CD14-positive monocyte (primary cell): Measurements from ENCODE around the gene DENND1A. TPM values are rescaled to one million over a fixed set of nuclear protein-coding genes. Genes with fewer than 3 reads are reported as not detected.

Source experiments
- DNase-seq, 3 donors: peaks; one replicate each; pipeline ENCODE4 v3.0.0-alpha.2; 2011 to 2022
- H2AFZ ChIP-seq: 2 replicates; pipeline ENCODE4 v1.6.0; 2012; ENCODE audit warnings: mild to moderate bottlenecking, low read depth, low read length, inconsistent platforms; ENCODE audit not compliant: insufficient read depth, poor library complexity, severe bottlenecking
- H3K27ac ChIP-seq, 2 donors: 1 replicate in 1 of 2; 2 replicates in 1 of 2; pipeline ENCODE4 v1.5.1; 2012 to 2013; ENCODE audit warnings: low read length in 2 of 2, control low read depth in 1 of 2, inconsistent platforms in 1 of 2, low read depth in 1 of 2, mild to moderate bottlenecking in 1 of 2
- H3K27me3 ChIP-seq, 2 donors: one replicate each; pipeline versions ENCODE4 v1.6.0 to v1.6.1; 2011 to 2013; ENCODE audit warnings: low read length in 2 of 2; ENCODE audit not compliant: control insufficient read depth in 2 of 2, insufficient read depth in 2 of 2
- H3K36me3 ChIP-seq, 2 donors: replicated peaks in 1 of 2; 1 replicate in 1 of 2; 2 replicates in 1 of 2; pipeline versions ENCODE4 v1.5.1 to v1.6.1; 2012 to 2013; ENCODE audit warnings: low read length in 2 of 2, control low read depth in 1 of 2, inconsistent platforms in 1 of 2, mild to moderate bottlenecking in 1 of 2; ENCODE audit not compliant: insufficient read depth in 2 of 2, control insufficient read depth in 1 of 2
- H3K4me1 ChIP-seq, 2 donors: 1 replicate in 1 of 2; 2 replicates in 1 of 2; pipeline versions ENCODE4 v1.5.1 to v1.6.1; 2012 to 2013; ENCODE audit warnings: low read length in 2 of 2, control low read depth in 1 of 2, inconsistent platforms in 1 of 2, mild to moderate bottlenecking in 1 of 2, moderate library complexity in 1 of 2; ENCODE audit not compliant: insufficient read depth in 2 of 2, control insufficient read depth in 1 of 2
- H3K4me2 ChIP-seq: replicated peaks from 2 replicates; pipeline ENCODE3; 2012; ENCODE audit warnings: low read length, moderate library complexity, mild to moderate bottlenecking; ENCODE audit not compliant: poor library complexity, severe bottlenecking; ENCODE audit errors: extremely low read depth
- H3K4me3 ChIP-seq, 3 experiments: fragments of 200-600 bp in 1 of 3; sonication (generic) in 1 of 3; replicated peaks in 1 of 3; 1 replicate in 2 of 3; 2 replicates in 1 of 3; pipeline ENCODE4 v1.5.1; 2011 to 2013; ENCODE audit warnings: low read length in 3 of 3, mild to moderate bottlenecking in 3 of 3, control low read depth in 2 of 3, low read depth in 2 of 3, inconsistent platforms in 1 of 3, moderate library complexity in 1 of 3
- H3K79me2 ChIP-seq: 2 replicates; pipeline ENCODE4 v1.6.0; 2012; ENCODE audit warnings: mild to moderate bottlenecking, control low read depth, inconsistent platforms, low read length, moderate library complexity; ENCODE audit not compliant: insufficient read depth
- H3K9ac ChIP-seq: 2 replicates; pipeline ENCODE4 v1.6.0; 2017; ENCODE audit warnings: low read length, mild to moderate bottlenecking; ENCODE audit not compliant: insufficient read depth, poor library complexity, severe bottlenecking
- H3K9me3 ChIP-seq, 2 donors: replicated peaks in 1 of 2; 1 replicate in 1 of 2; 2 replicates in 1 of 2; pipeline versions ENCODE4 v1.5.1 to v1.6.1; 2012 to 2013; ENCODE audit warnings: low read length in 2 of 2, control low read depth in 1 of 2; ENCODE audit not compliant: control insufficient read depth in 1 of 2, insufficient read depth in 1 of 2
- H4K20me1 ChIP-seq: 2 replicates; pipeline ENCODE4 v1.6.0; 2012; ENCODE audit warnings: mild to moderate bottlenecking, low read length, control low read depth, moderate library complexity; ENCODE audit not compliant: insufficient read depth
- H3K27ac Mint-ChIP-seq, 7 donors: one replicate each; pipeline ENCODE4 v1.8.0; 2020; ENCODE audit warnings: mild to moderate bottlenecking in 7 of 7, mixed read lengths in 7 of 7, moderate library complexity in 6 of 7, inconsistent platforms in 2 of 7
- H3K27me3 Mint-ChIP-seq, 3 donors: one replicate each; pipeline ENCODE4 v1.8.0; 2021 to 2022; ENCODE audit warnings: low read depth in 3 of 3, mild to moderate bottlenecking in 3 of 3, mixed read lengths in 3 of 3, moderate library complexity in 3 of 3, inconsistent platforms in 1 of 3
- H3K36me3 Mint-ChIP-seq, 2 donors: one replicate each; pipeline ENCODE4 v1.8.0; 2020; ENCODE audit warnings: mixed read lengths in 2 of 2, inconsistent platforms in 1 of 2, mild to moderate bottlenecking in 1 of 2
- H3K4me1 Mint-ChIP-seq: one replicate; pipeline ENCODE4 v1.8.0; 2020; ENCODE audit warnings: mild to moderate bottlenecking, mixed read lengths
- H3K4me3 Mint-ChIP-seq, 2 donors: one replicate each; pipeline ENCODE4 v1.8.0; 2020; ENCODE audit warnings: mild to moderate bottlenecking in 2 of 2, mixed read lengths in 2 of 2, moderate library complexity in 1 of 2
- H3K9me3 Mint-ChIP-seq, 7 donors: one replicate each; pipeline ENCODE4 v1.8.0; 2020 to 2022; ENCODE audit warnings: mixed read lengths in 7 of 7, mild to moderate bottlenecking in 6 of 7, moderate library complexity in 6 of 7, inconsistent platforms in 2 of 7
- WGBS: methylation state at CpG from one replicate; pipeline ENCODE4 v1.1.5; 2013; ENCODE audit warnings: missing lambda C conversion rate; ENCODE audit not compliant: insufficient coverage; 5-methylcytosine and 5-hydroxymethylcytosine counted together
- intact Hi-C, 2 donors: fragments of 100-400 bp; cut with micrococcal nuclease; formaldehyde crosslinking; loops; one replicate each; pipeline versions ENCODE4 v1.15.0 to v1.15.1; 2023
- polyA plus RNA-seq, 3 donors: library from polyadenylated mRNA; depleted of rRNA in 1 of 3; unstranded in 2 of 3; stranded (reverse) in 1 of 3; fragments of 300-500 nt in 2 of 3; fragments of >200 nt in 1 of 3; fragmentation: Illumina TruSeq in 2 of 3; gene quantifications; 1 replicate in 2 of 3; 2 replicates in 1 of 3; pipeline ENCODE4 v1.2.3, GENCODE V29; 2012 to 2021
- TF ChIP-seq, protein P1 (sequence below): fragments of 200-600 bp; IDR thresholded peaks from one replicate; pipeline ENCODE4 v1.8.0; 2022; ENCODE audit warnings: antibody characterized with exemption, mild to moderate bottlenecking

The DENND1A gene
- polyA plus RNA-seq, 3 donors = 24.8 to 73.0 (median 29.4) TPM

DNA sequence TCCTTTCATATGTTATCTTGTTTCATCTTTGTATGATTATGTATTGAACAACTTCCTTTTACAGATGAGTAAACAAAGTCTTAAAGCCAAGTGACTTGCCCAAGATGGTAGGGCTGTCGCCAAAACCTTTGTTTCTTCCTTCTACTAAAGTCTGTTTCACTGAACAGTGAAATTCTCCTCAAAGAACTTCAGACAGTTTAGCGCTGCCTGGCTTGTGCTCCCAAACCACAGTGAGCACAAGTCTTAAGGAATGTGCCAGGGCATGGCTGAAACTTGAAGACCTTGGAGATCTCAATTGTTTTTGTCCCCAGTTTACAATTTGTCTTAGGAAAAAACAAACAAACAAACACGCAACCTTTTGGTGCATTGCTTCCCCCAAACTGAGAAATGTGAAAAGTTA, 300.4 kb downstream of the DENND1A start:
- Histone ChIP-seq H3K36me3 (peaks cover 47 to 58% of the 10 kb centered on the region in 2 donors), H3K9me3 (no peaks in the 10 kb centered on the region), H3K9ac (no peak overlapping the region), H2AFZ (no peak overlapping the region), H4K20me1 (peaks cover 61% of the 10 kb centered on the region), H3K4me2 (no peak overlapping the region), H3K27me3 (no peaks in the 10 kb centered on the region), H3K79me2 (no peaks in the 10 kb centered on the region), H3K4me1 (no peaks in the 10 kb centered on the region), H3K4me3 (no peak overlapping the region), H3K27ac (no peak overlapping the region)
- TF ChIP-seq, protein P1, sequence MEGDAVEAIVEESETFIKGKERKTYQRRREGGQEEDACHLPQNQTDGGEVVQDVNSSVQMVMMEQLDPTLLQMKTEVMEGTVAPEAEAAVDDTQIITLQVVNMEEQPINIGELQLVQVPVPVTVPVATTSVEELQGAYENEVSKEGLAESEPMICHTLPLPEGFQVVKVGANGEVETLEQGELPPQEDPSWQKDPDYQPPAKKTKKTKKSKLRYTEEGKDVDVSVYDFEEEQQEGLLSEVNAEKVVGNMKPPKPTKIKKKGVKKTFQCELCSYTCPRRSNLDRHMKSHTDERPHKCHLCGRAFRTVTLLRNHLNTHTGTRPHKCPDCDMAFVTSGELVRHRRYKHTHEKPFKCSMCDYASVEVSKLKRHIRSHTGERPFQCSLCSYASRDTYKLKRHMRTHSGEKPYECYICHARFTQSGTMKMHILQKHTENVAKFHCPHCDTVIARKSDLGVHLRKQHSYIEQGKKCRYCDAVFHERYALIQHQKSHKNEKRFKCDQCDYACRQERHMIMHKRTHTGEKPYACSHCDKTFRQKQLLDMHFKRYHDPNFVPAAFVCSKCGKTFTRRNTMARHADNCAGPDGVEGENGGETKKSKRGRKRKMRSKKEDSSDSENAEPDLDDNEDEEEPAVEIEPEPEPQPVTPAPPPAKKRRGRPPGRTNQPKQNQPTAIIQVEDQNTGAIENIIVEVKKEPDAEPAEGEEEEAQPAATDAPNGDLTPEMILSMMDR = no peak
- intact Hi-C loops = no loop called here
- WGBS = 94% methylated on average over 2 of the region's 3 CpGs
- Mint-ChIP-seq H3K36me3 (peaks cover 56 to 67% of the 10 kb centered on the region in 2 donors), H3K4me1 (no peaks in the 10 kb centered on the region), H3K27ac (no peak overlapping the region), H3K4me3 (no peak overlapping the region), H3K9me3 (no peaks in the 10 kb centered on the region), H3K27me3 (no peaks in the 10 kb centered on the region)
- DNase-seq = no peak

- H3K27me3 ChIP-seq = no peaks in the 10 kb centered on the region
- no peak overlapping the region for H2AFZ ChIP-seq
- Mint-ChIP-seq H3K4me3 (no peak overlapping the region), H3K36me3 (peaks cover 58 to 66% of the 10 kb centered on the region in 2 donors), H3K9me3 (no peaks in the 10 kb centered on the region), H3K4me1 (no peaks in the 10 kb centered on the region), H3K27me3 (no peaks in the 10 kb centered on the region), H3K27ac (no peak overlapping the region)
- H3K27ac ChIP-seq = no peak overlapping the region
- H3K4me2 ChIP-seq = no peak overlapping the region
- TF ChIP-seq, protein P1 = no peak
- no peaks in the 10 kb centered on the region for H3K4me1 ChIP-seq
- intact Hi-C loops = no loop called here
- H3K9ac ChIP-seq = no peak overlapping the region
- no peaks in the 10 kb centered on the region for H3K79me2 ChIP-seq
- H3K9me3 ChIP-seq = no peaks in the 10 kb centered on the region
- no peak overlapping the region for H3K4me3 ChIP-seq
- H4K20me1 ChIP-seq = peaks cover 50% of the 10 kb centered on the region
- no peak for DNase-seq
- peaks cover 42 to 87% of the 10 kb centered on the region in 2 donors for H3K36me3 ChIP-seq
- WGBS = 82% methylated on average over 1 of the region's 2 CpGs
Observed at GRCh38 chr9:123622711-123623241, 307.1 kb downstream of the DENND1A start.
